ENCODE measurements around the gene BRSK2.

DNA sequence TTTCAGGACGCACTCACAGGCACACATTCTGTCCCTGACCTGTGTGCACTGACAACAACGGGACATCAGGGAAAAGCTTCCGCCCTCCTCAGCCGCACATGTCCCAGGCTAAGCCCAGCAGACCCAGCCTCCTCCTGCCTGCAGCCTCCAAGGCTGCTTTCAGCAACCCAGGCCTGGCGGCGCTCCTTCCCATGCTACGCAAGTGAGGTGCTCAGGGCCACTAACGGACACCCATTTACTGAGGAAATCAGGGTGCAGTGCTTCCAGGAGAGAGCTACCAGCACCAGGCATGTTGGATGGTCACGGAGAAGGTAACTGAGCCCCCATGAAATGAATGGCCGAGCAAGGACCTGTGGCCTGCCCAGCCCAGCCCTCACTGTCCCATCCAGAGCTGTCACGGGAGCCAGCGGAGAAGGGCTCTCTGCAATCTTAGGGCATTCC is 90.0 kb downstream of the BRSK2 start:
- TF ChIP-seq ZSCAN30 (tag by site-specific recombination; IDR thresholded peaks at IDR 0.05) (no peak), ZNF114 (tag by site-specific recombination; IDR thresholded peaks at IDR 0.05) (no peak), REST (tag by site-specific recombination; IDR thresholded peaks at IDR 0.05) (no peak), CTCF (tag by site-specific recombination; IDR thresholded peaks at IDR 0.05) (no peak), ZNF768 (tag by site-specific recombination; IDR thresholded peaks at IDR 0.05) (no peak), ZNF707 (tag by site-specific recombination; IDR thresholded peaks at IDR 0.05) (no peak), RBAK (tag by site-specific recombination; IDR thresholded peaks at IDR 0.05) (no peak), ZNF530 (tag by site-specific recombination; IDR thresholded peaks at IDR 0.05; ENCODE audit: low read depth) (no peak)

Data from HEK293 (cell line).